ENCODE results near the gene HDAC7.
A peak's percentile ranks its signal among the peaks of the same experiment; 100 is the strongest.

The HDAC7 gene

GRCh38 chr12:47819896-47820630 is at the start of gene HDAC7:
Gene HDAC7, minus strand, starts transcription at chr12:47819903. Its CDS starts 118 bp downstream, at chr12:47819785.
- DNase-seq: peak; percentile 78

GRCh38 chr12:47868552-47869031 is 48.9 kb upstream of the HDAC7 start:
- no peak for DNase-seq

DNA sequence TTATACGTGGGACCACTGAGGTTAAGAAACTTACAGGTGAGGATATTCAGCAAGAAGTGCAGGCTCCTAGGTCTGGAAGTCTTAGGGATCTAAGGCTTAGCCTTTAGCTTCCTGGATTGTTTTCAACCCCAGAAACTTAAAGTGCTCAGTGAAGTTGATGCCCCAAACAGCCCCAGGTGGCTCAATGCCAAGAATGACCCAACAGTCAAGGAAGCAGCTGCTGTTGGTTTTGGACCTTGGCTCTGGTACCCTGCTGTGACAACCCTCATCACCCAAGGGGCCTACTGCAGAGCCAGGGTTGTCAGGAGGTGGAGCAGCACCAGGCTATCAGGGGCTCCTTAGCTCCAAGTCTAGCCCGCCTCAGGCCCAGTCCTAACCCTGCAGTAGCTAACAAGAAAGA is 48.3 kb upstream of the HDAC7 start:
- DNase-seq: peak; percentile 2

GRCh38 chr12:47867495-47867941 is 47.8 kb upstream of the HDAC7 start:
- peak; percentile 89 for DNase-seq

DNA sequence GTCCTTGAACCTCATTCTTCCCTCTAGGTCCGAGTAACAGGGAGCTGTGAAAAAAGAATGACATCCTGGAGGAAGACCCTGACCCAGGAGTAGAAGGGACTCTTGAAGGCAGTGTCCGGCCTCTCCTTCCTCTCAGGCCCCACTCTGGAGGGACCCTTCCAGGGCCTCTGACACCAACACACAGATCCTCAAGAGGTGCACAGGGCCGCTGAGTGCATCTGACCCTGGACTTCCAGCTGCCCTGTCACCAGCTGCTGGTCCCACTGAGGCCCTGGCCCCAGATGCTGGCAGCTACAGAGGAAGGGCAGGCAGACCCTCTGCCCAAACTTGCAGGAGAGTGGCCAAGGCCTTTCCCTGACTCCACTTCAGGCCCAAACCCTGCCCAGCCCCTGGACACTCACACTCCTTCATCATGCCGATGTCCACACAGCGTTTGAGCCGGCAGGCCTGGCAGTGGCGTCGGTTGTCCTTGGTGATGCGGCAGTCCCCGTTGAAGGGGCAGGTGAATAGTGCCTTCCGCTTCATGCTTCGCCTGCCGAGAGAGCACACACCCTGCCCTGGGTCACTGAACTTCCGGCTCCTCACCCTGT is 45.0 kb upstream of the HDAC7 start:
- DNase-seq: no peak

GRCh38 chr12:47863985-47864384 is 44.3 kb upstream of the HDAC7 start:
- DNase-seq: no peak

DNA sequence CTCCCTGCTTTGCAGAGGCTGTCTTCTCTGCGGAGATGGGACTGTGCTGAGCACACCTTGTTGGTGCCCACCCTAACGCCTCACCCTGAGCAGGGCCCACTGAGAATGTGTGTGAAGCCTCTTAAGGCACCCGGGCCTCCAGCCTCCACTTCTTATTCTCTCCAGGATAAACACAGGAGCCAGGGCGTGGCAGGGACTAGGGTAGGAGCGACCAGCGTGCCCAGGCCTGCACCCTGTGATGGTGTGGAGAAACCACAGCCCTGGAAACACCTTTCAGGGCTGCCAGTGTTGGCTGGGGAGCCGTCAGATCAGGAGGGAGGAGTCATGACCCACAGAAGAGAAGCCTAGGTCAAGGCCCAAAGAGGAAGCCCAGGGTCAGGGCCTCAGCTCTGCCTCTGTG is 43.8 kb upstream of the HDAC7 start:
- no peak for DNase-seq

DNA sequence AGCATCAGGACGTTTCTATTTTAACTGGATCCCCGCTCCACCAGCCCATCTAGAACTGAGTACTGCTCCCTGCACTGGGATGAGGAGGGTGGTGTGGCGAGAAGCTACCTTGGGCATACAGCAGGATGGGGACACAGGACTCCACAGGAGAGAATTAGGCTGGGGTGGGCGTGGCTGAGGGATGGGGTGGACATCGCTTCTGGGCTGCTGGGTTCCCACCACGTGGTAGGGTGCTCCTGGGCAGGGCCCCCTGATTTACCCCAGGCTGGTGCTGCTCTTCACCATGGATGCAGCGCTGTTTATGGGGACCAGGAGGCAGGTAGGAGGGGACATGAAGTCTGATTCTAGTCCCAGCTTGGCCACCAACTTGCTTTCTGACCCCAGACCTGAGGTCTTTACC is 43.2 kb upstream of the HDAC7 start:
- no peak for DNase-seq

DNA sequence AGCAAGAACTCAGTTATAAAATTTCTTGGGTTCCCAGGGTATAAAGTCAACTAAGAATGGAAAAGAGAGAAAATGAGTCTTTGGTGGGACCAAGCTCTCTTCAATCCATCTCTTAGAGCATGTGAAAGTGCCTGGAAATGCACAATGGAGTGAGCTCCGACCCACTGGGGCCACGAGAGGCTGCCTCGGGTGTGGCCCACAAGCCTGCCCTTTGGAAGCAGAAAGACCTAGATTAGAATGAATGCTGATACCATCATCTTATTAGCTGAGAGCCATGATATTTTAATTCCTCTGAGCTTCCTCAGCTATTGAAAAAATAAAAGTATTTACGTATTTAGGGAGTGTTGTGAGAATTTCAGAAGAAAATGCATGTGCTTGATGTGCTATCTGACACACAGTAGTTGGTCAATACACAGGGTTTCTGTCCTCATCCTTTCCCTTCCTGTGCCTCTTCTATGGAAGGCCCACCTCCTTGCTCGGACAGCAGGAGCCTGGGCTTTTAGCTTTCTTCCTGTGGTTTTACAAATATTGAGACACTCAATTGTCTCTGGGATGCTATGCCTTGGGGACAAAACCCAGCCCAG is 42.6 kb upstream of the HDAC7 start:
- no peak for DNase-seq

- DNase-seq: no peak
These were observed 41.2 kb upstream of the HDAC7 start for GRCh38 chr12:47860873-47861272.

DNA sequence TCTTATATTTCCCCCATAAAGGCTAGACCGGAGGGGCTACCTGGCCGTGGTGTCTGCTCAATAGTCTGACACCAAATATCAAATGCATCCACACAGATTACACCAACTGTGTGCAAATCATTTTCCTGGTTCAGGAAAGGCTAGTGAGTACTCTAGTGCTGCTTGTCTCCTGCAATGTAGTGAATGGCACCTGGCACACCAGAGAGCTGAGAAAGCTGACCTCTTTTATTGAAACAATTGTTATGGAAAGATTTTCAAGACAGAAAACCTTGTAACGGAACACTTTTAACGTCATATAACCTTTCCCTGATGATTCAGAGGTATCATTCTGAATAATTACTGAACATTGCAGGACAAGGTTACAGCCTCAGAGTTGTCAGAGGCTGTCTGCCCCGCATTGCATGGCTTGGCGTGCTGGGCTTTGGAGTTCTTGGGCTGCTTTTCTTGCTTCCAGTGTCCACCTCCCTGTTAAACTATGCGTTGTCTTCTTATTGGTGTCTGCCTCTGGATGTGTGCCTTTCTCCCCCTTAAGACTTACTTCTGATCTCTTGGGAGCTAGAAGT is 40.7 kb upstream of the HDAC7 start:
- DNase-seq: no peak

DNA sequence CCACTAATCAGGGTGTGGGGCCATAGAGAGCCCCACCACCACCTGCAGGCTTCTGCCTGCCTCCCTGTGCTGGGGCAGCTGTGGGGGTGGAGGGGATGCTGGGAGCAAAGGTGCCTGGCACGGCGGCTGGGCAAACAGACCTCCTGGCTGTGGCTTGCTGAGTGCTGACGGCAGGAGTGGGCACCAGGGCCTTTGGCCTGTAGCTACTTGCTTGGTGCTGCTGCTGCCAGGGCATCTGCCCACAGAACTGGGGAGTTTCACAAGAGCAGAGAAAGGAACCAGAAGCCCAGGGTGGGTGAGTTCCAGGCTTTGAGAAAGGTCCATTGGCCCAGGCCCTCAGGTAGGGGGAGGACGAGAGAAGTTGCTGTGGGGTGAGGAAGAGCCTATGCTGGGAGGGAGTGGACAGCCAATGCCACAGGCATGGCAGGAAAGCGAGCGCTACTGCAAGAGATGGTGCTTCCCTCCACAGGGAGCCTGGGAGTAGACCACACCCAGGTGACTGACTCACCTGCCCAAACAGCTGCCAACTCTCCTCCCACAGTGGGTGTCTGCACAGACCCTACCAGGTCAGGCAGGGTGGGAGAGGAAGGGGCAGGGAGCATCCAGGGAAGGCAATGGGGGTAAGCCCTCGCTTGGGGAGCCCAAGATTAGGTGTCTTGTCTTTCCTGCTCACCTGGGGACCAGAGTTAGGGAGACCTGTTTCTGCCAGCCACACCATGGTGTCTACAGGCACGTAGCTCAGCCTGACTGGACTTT is 39.0 kb upstream of the HDAC7 start:
- DNase-seq: no peak

GRCh38 chr12:47856721-47857575 is 37.2 kb upstream of the HDAC7 start:
- DNase-seq: no peak

DNA sequence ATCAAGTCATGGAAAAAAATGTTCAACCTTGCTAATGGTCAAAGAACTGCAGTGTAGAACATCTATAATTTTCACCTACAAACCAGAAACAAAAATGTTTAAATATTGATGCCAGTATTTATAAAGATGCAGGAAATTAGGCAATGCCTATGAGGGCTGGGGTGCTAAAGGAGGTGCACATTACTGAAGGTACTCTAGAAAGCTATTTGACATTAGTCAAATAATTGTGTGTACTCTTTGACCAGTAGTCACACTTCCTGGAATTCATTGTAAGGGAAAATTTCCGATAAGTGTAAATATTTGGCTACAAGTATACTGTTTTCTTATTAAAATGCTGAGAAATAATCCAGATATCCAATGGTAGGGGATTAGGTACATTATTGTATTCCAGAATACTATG is 36.4 kb upstream of the HDAC7 start:
- DNase-seq: no peak

DNA sequence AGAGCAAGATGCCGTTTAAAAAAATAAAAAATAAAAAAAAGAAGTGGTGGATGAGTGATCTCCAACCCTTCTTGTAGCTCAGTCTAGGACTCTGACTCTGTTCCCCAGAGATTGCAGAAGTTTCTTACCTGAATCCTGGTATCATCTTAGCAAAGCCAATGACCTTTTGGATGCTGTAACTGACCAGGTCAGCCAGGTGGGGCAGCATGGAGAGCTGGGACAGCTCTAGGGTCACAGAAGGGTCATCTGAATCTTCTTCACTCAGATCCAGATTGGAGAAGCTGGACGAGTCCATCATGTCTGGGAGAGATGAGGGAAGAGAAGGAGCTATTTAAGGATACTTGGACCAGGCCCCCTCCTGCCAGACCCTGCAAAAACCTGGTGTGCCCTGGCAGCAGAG is 35.8 kb upstream of the HDAC7 start:
- DNase-seq: no peak

DNA sequence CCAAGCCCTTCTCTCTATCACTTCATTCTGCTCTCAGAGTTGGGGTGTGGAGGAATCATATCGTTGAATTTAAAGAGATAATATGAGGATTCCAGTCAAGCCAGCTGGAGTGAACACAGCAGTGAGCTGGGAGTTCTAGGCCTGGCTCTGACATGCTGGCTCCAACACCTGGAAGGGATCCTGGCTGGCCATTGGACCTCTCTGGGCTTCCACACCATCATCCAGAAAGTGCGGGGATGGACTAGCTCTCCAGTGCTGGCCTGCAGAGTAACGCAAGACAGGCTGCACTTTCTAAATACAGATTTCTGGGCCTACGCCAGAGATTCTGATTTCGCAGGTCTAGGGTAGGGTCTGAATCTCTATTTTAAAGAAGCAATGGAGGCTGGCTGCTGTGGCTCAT is 34.8 kb upstream of the HDAC7 start:
- no peak for DNase-seq

DNA sequence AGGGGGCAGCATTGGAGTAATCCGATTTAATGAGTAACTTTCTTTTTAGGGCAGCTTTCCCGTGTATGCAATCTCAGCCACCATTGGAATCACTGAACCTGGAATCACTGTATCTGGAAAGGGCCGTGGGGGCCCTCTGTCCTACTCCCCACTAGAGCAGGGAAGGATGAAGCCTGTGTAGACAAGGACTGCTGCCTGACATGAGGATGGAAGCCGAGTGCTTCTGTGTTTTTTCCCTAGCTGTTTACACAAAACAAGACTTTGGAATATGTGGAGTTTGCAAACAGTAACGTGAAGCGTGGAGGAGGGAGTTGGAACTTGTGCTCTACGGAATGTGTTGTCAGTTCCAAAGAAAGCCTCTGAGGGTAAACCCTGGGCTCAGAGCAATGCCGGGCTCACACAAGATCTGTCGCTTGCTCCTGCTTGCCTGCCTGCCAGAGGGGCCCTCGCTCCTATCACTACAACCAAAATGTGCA is 32.4 kb upstream of the HDAC7 start:
- no peak for DNase-seq

GRCh38 chr12:47851303-47851952 is 31.7 kb upstream of the HDAC7 start:
- DNase-seq: no peak

DNA sequence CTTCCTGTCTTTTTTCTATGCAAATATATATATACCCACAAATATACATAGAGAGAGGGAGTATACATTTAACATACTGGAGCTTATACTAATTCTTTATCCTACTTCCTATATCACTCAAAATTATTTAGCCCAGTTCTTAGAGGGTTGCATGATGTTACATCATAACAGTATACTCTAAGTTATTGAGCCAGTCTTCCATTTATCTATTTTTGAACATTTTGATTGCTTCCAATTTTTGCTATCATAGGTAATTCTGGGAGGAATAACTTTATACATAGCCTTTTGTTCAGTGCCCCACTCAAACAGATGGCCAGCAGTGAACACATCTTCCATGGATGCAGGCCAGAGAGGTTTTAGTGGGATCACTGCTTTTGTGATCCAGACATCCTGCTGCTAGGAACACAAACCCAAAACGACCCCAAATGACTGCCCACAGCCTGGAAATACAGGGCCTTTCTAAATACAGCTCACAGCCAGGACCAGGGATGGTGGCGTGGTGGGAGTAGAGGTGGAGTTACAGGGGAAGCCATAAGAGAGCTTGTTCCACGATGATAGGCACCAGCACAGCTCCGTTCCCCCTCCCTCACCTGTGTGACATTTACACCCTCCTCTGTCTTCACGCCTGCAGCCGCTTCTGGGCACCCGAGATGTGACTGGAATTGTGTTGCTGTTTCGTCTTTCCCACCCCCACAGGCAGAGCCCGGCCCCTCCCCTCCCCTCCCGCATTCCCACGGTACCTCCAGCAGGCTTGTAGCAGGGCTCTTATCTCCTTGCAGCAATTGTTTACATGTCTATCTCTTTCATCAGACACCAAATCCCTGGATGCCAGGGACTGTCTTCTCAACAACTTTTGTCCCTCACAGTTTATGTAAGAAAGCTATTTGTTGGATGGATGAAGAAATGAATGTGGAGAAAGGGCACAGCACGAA is 30.7 kb upstream of the HDAC7 start:
- no peak for DNase-seq

DNA sequence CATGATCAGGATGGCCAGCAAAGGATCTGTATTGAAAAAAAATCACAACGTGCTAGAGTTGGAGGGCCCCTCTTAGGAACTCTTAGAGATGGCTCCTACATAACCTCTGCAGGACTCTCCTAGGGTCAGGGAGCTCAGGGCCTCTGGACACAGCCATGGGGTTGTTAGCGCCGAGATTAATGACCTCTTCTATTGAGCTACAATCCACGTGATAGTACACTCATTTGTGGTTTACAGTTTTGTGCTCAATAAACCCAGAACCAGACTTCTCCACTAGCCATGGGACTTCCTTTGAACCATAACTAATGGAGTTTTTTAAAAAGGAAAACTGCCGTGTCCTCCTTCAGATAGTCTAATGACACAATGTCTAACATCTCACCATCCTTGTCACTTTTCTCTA is 29.6 kb upstream of the HDAC7 start:
- DNase-seq: no peak

Data from HCEC 1CT (cell line).